Measurements from ENCODE around the gene SLC19A1. TPM values are rescaled to one million over a fixed set of nuclear protein-coding genes. Genes with fewer than 3 reads are reported as not detected.

Gene SLC19A1
- total and polyA plus RNA-seq, 8 donors: 2.9 to 23.3 (median 5.3) TPM

DNA sequence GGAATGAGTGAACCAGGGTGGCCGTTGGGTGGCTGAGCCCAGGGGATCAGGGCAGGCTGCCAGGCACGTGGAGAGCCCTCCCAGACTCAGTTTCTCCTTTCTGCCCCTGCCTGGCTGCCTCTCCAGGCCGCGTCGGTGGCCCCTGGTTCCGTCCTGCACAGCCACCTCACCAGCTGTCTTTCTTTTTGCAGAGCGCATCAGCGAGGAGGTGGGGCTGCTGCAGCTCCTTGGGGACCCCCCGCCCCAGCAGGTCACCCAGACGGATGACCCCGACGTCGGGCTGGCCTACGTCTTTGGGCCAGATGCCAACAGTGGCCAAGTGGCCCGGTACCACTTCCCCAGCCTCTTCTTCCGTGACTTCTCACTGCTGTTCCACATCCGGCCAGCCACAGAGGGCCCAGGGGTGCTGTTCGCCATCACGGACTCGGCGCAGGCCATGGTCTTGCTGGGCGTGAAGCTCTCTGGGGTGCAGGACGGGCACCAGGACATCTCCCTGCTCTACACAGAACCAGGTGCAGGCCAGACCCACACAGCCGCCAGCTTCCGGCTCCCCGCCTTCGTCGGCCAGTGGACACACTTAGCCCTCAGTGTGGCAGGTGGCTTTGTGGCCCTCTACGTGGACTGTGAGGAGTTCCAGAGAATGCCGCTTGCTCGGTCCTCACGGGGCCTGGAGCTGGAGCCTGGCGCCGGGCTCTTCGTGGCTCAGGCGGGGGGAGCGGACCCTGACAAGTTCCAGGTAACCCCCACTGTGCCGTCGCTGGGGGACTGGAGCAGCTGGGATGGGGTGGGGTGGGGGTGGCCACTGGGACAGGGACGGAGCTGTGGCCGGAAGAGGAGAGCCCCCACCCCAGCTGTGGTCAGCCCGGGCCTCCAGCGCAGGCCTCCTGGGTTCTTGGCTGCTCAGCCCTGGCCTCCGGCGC lies 73.9 kb downstream of the SLC19A1 start:
- H3K27me3 ChIP-seq: peaks cover 0 to 34% (median 0%) of the 10 kb centered on the region in 3 donors
- no peaks in the 10 kb centered on the region for H3K9me3 ChIP-seq
- peaks cover 0 to 13% (median 6%) of the 10 kb centered on the region in 4 donors for H3K36me3 ChIP-seq
- TF ChIP-seq POLR2A (IDR thresholded peaks at IDR 0.05) (no peak), EP300 (IDR thresholded peaks at IDR 0.05) (no peak), POLR2AphosphoS5 (IDR thresholded peaks at IDR 0.05) (no peak)
- TF ChIP-seq, protein P1, sequence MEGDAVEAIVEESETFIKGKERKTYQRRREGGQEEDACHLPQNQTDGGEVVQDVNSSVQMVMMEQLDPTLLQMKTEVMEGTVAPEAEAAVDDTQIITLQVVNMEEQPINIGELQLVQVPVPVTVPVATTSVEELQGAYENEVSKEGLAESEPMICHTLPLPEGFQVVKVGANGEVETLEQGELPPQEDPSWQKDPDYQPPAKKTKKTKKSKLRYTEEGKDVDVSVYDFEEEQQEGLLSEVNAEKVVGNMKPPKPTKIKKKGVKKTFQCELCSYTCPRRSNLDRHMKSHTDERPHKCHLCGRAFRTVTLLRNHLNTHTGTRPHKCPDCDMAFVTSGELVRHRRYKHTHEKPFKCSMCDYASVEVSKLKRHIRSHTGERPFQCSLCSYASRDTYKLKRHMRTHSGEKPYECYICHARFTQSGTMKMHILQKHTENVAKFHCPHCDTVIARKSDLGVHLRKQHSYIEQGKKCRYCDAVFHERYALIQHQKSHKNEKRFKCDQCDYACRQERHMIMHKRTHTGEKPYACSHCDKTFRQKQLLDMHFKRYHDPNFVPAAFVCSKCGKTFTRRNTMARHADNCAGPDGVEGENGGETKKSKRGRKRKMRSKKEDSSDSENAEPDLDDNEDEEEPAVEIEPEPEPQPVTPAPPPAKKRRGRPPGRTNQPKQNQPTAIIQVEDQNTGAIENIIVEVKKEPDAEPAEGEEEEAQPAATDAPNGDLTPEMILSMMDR (IDR thresholded peaks at IDR 0.05): no peak
- peaks cover 15 to 43% (median 25%) of the 10 kb centered on the region in 4 donors for H3K4me1 ChIP-seq
- no peak for DNase-seq
- peak overlapping the region in 2 of 5 donors; percentile 44 to 76 for H3K27ac ChIP-seq
- WGBS, 5 donors: 87 to 90% (median 89%) methylated on average over 40 to 45 of the region's 45 CpGs
- intact Hi-C loops (cut with DNase I; ENCODE audit: low total_unique reads): no loop called here
- no peak overlapping the region for H3K4me3 ChIP-seq

GRCh38 chr21:45467221-45467779 lies 74.9 kb downstream of the SLC19A1 start:
- H3K4me1 ChIP-seq: peaks cover 15 to 33% (median 21%) of the 10 kb centered on the region in 4 donors
- TF ChIP-seq POLR2A (IDR thresholded peaks at IDR 0.05): no peak
- no peak for TF ChIP-seq POLR2AphosphoS5 (IDR thresholded peaks at IDR 0.05)
- H3K27me3 ChIP-seq: peaks cover 0 to 24% (median 0%) of the 10 kb centered on the region in 3 donors
- DNase-seq: no peak
- H3K9me3 ChIP-seq: peaks cover 0 to under 1% (median 0%) of the 10 kb centered on the region in 4 donors
- H3K36me3 ChIP-seq: peaks cover 0 to 13% (median 6%) of the 10 kb centered on the region in 4 donors
- intact Hi-C loops (cut with DNase I; ENCODE audit: low total_unique reads): no loop called here
- H3K4me3 ChIP-seq: no peak overlapping the region
- 76 to 88% (median 84%) methylated on average over 22 to 25 of the region's 25 CpGs for WGBS, 5 donors
- no peak overlapping the region for H3K27ac ChIP-seq

- Histone ChIP-seq H3K27ac (no peak overlapping the region), H3K9me3 (peaks cover 0 to 8% (median 3%) of the 10 kb centered on the region in 4 donors), H3K36me3 (peaks cover 0 to 13% (median 6%) of the 10 kb centered on the region in 4 donors), H3K4me1 (peaks cover 11 to 26% (median 14%) of the 10 kb centered on the region in 4 donors), H3K27me3 (peaks cover 0 to 17% (median 0%) of the 10 kb centered on the region in 3 donors), H3K4me3 (no peak overlapping the region)
- TF ChIP-seq EP300 (IDR thresholded peaks at IDR 0.05) (no peak), POLR2AphosphoS5 (IDR thresholded peaks at IDR 0.05) (no peak), POLR2A (IDR thresholded peaks at IDR 0.05) (no peak)
- TF ChIP-seq, protein P1 (IDR thresholded peaks at IDR 0.05): no peak
- intact Hi-C loops (cut with DNase I; ENCODE audit: low total_unique reads): no loop called here
- 72 to 85% (median 79%) methylated on average over 21 to 30 of the region's 30 CpGs for WGBS, 5 donors
- DNase-seq: no peak
Measured at GRCh38 chr21:45466330-45467220, 75.7 kb downstream of the SLC19A1 start.

- Histone ChIP-seq H3K4me3 (no peak overlapping the region), H3K4me1 (peaks cover 4 to 17% (median 6%) of the 10 kb centered on the region in 4 donors), H3K27ac (no peak overlapping the region), H3K36me3 (peaks cover 0 to 13% (median 8%) of the 10 kb centered on the region in 4 donors), H3K9me3 (peaks cover 0 to 14% (median 8%) of the 10 kb centered on the region in 4 donors), H3K27me3 (peaks cover 0 to 17% (median 0%) of the 10 kb centered on the region in 3 donors)
- TF ChIP-seq EP300 (IDR thresholded peaks at IDR 0.05) (no peak), POLR2A (IDR thresholded peaks at IDR 0.05) (no peak), POLR2AphosphoS5 (IDR thresholded peaks at IDR 0.05) (no peak)
- TF ChIP-seq, protein P1 (IDR thresholded peaks at IDR 0.05): no peak
- 72 to 84% (median 80%) methylated on average over 13 to 27 of the region's 27 CpGs for WGBS, 5 donors
- intact Hi-C loops (cut with DNase I; ENCODE audit: low total_unique reads): no loop called here
- DNase-seq: no peak
Measured at GRCh38 chr21:45465611-45466329, 76.5 kb downstream of the SLC19A1 start.
